SU-DHL-6 (cell line): ENCODE results near the gene ZNF311.

Experiments used
- H2AFZ ChIP-seq: fragments of 200-600 bp; sonication (generic); 2 replicates; pipeline ENCODE4 v1.6.1; 2014; ENCODE audit warnings: low read depth, mild to moderate bottlenecking, moderate library complexity, mixed read lengths, antibody characterized with exemption, low read length; ENCODE audit not compliant: severe bottlenecking
- H3F3A ChIP-seq: fragments of 200-600 bp; shearing (Covaris generic); 2 replicates; pipeline ENCODE4 v1.6.0; 2016; ENCODE audit warnings: antibody characterized with exemption, mild to moderate bottlenecking; ENCODE audit not compliant: insufficient read depth
- H3K27ac ChIP-seq: fragments of 200-600 bp; sonication (generic); 2 replicates; pipeline ENCODE4 v1.5.1; 2016; ENCODE audit warnings: low read depth, mild to moderate bottlenecking, low read length, moderate library complexity, mixed read lengths
- H3K27me3 ChIP-seq: fragments of 200-600 bp; sonication (generic), shearing (Covaris generic); 2 replicates; pipeline ENCODE4 v1.6.0; 2014; ENCODE audit warnings: mild to moderate bottlenecking, low read length
- H3K36me3 ChIP-seq: fragments of 200-600 bp; sonication (generic); 2 replicates; pipeline ENCODE4 v1.6.1; 2014; ENCODE audit warnings: mild to moderate bottlenecking, low read length, mixed read lengths
- H3K4me2 ChIP-seq: fragments of 300-600, 200-600 bp; shearing (Covaris generic), sonication (generic); 2 replicates; pipeline ENCODE4 v1.6.0; 2014; ENCODE audit warnings: low read length, low read depth, mild to moderate bottlenecking; ENCODE audit not compliant: poor library complexity, severe bottlenecking
- H3K4me3 ChIP-seq: fragments of 200-600 bp; sonication (generic); 2 replicates; pipeline ENCODE4 v1.5.1; 2014; ENCODE audit warnings: antibody characterized with exemption, low read length, mild to moderate bottlenecking, mixed read lengths; ENCODE audit not compliant: insufficient read depth, poor library complexity, severe bottlenecking
- H3K79me2 ChIP-seq: fragments of 200-600 bp; sonication (generic); 2 replicates; pipeline ENCODE4 v1.6.1; 2014; ENCODE audit warnings: mild to moderate bottlenecking, low read length, moderate library complexity; ENCODE audit not compliant: insufficient read depth
- H3K9ac ChIP-seq: fragments of 200-600 bp; sonication (generic); 2 replicates; pipeline ENCODE4 v1.7.0; 2014; ENCODE audit warnings: mild to moderate bottlenecking, low read length
- H3K9me2 ChIP-seq: fragments of 200-600 bp; sonication (generic); replicated peaks from 2 replicates; pipeline ENCODE4 v1.6.1; 2014; ENCODE audit warnings: low read length; ENCODE audit not compliant: insufficient read depth
- H3K9me3 ChIP-seq: fragments of 200-600 bp; sonication (generic); 2 replicates; pipeline ENCODE4 v1.6.1; 2014; ENCODE audit warnings: low read length, mixed read lengths; ENCODE audit not compliant: insufficient read depth
- H4K20me1 ChIP-seq: fragments of 200-600 bp; sonication (generic); 2 replicates; pipeline ENCODE4 v1.6.1; 2014; ENCODE audit warnings: low read depth, mild to moderate bottlenecking, antibody characterized with exemption, low read length, moderate library complexity, mixed read lengths
- CTCF ChIP-seq: fragments of 200-600 bp; sonication (generic); IDR thresholded peaks from one replicate; pipeline ENCODE4 v1.5.1; 2017; ENCODE audit warnings: antibody characterized with exemption, mild to moderate bottlenecking, low read length, moderate library complexity; ENCODE audit not compliant: insufficient read depth, poor library complexity, severe bottlenecking
- EZH2phosphoT487 ChIP-seq: fragments of 200-600 bp; sonication (generic), shearing (Covaris generic); conservative IDR thresholded peaks from 2 replicates; pipeline ENCODE4 v1.6.1; 2018; ENCODE audit warnings: mild to moderate bottlenecking, antibody characterized with exemption, low read length, moderate library complexity, mixed read lengths

Gene ZNF311

GRCh38 chr6:29005183-29005885, at the start of gene ZNF311:
ZNF311 (minus strand) TSS chr6:29005315; CDS start chr6:29003954, 1,361 bp downstream.
- no peak within 1 kb of the TSS for H3K27ac ChIP-seq
- H3K4me3 ChIP-seq = no peak within 1 kb of the TSS
- no peaks in the 10 kb centered on the region for H3F3A ChIP-seq
- no peaks in the 10 kb centered on the region for H4K20me1 ChIP-seq
- H3K9ac ChIP-seq = no peak within 1 kb of the TSS
- H3K79me2 ChIP-seq = no peaks in the 10 kb centered on the region
- no peaks in the 10 kb centered on the region for H3K9me3 ChIP-seq
- no peaks in the 10 kb centered on the region for H3K9me2 ChIP-seq
- no peak within 1 kb of the TSS for H3K4me2 ChIP-seq
- H3K27me3 ChIP-seq = no peaks in the 10 kb centered on the region
- H2AFZ ChIP-seq = no peak within 1 kb of the TSS
- TF ChIP-seq EZH2phosphoT487 = no peak
- no peak for TF ChIP-seq CTCF
- no peaks in the 10 kb centered on the region for H3K36me3 ChIP-seq

- no peak overlapping the region for H2AFZ ChIP-seq
- H3K9me3 ChIP-seq = no peaks in the 10 kb centered on the region
- no peak overlapping the region for H3K9ac ChIP-seq
- H3K9me2 ChIP-seq = no peaks in the 10 kb centered on the region
- no peak overlapping the region for H3K4me3 ChIP-seq
- H4K20me1 ChIP-seq = no peaks in the 10 kb centered on the region
- no peaks in the 10 kb centered on the region for H3K79me2 ChIP-seq
- no peaks in the 10 kb centered on the region for H3F3A ChIP-seq
- no peak overlapping the region for H3K4me2 ChIP-seq
- no peak for TF ChIP-seq CTCF
- TF ChIP-seq EZH2phosphoT487 = no peak
- no peaks in the 10 kb centered on the region for H3K36me3 ChIP-seq
- H3K27me3 ChIP-seq = no peaks in the 10 kb centered on the region
- no peak overlapping the region for H3K27ac ChIP-seq
These were observed 46.6 kb upstream of the ZNF311 start for GRCh38 chr6:29051680-29052079.

GRCh38 chr6:29045075-29045474, 40.0 kb upstream of the ZNF311 start, which contains the start of gene OR2W1:
OR2W1 (minus strand) TSS chr6:29045175; CDS start chr6:29045175, 0 bp downstream.
- TF ChIP-seq EZH2phosphoT487 = no peak
- Histone ChIP-seq H2AFZ (no peak within 1 kb of the TSS), H4K20me1 (no peaks in the 10 kb centered on the region), H3K9me2 (no peaks in the 10 kb centered on the region), H3K4me3 (no peak within 1 kb of the TSS), H3K36me3 (no peaks in the 10 kb centered on the region), H3K79me2 (no peaks in the 10 kb centered on the region), H3K27me3 (no peaks in the 10 kb centered on the region; the same call in 1 of the 2 replicates), H3F3A (no peaks in the 10 kb centered on the region), H3K27ac (no peak within 1 kb of the TSS), H3K9me3 (peaks cover 4% of the 10 kb centered on the region; the same call in 1 of the 2 replicates), H3K4me2 (no peak within 1 kb of the TSS), H3K9ac (no peak within 1 kb of the TSS)

GRCh38 chr6:29035951-29036350, 30.8 kb upstream of the ZNF311 start:
- Histone ChIP-seq H3K9ac (no peak overlapping the region), H3K36me3 (no peaks in the 10 kb centered on the region), H2AFZ (no peak overlapping the region), H4K20me1 (no peaks in the 10 kb centered on the region), H3K4me2 (no peak overlapping the region), H3K27me3 (no peaks in the 10 kb centered on the region), H3K9me3 (no peaks in the 10 kb centered on the region), H3F3A (no peaks in the 10 kb centered on the region), H3K4me3 (no peak overlapping the region), H3K79me2 (no peaks in the 10 kb centered on the region), H3K9me2 (no peaks in the 10 kb centered on the region), H3K27ac (no peak overlapping the region)
- no peak for TF ChIP-seq EZH2phosphoT487
- no peak for TF ChIP-seq CTCF
